Esophagus muscularis mucosa (tissue), 4 donors: ENCODE measurements around the gene ALDOB. TPM values are rescaled to one million over a fixed set of nuclear protein-coding genes. Genes with fewer than 3 reads are reported as not detected.

Experiments
- DNase-seq: peaks from one replicate; pipeline ENCODE4 v3.0.0-alpha.2; 2017; ENCODE audit errors: extremely low spot score
- H3K27ac ChIP-seq, 4 donors: fragments of 200-600 bp; sonication (generic); replicated peaks in 1 of 4; 1 replicate in 3 of 4; 2 replicates in 1 of 4; pipeline ENCODE4 v1.5.1; 2016 to 2019; ENCODE audit warnings: mild to moderate bottlenecking in 1 of 4
- H3K27me3 ChIP-seq, 4 donors: fragments of 200-600 bp; sonication (generic); one replicate each; pipeline versions ENCODE4 v1.5.1 to v1.6.0; 2016 to 2019
- H3K36me3 ChIP-seq, 4 donors: fragments of 200-600 bp; sonication (generic); one replicate each; pipeline ENCODE4 v1.5.1; 2016 to 2019
- H3K4me1 ChIP-seq, 4 donors: fragments of 200-600 bp; sonication (generic); one replicate each; pipeline ENCODE4 v1.5.1; 2016 to 2019
- H3K4me3 ChIP-seq, 4 donors: fragments of 200-600 bp; sonication (generic); 1 replicate in 2 of 4; 2 replicates in 2 of 4; pipeline ENCODE4 v1.5.1; 2016 to 2019; ENCODE audit warnings: mild to moderate bottlenecking in 4 of 4, moderate library complexity in 1 of 4
- H3K9me3 ChIP-seq, 4 donors: fragments of 200-600 bp; sonication (generic); 1 replicate in 3 of 4; 2 replicates in 1 of 4; pipeline ENCODE4 v1.5.1; 2016 to 2019
- CTCF ChIP-seq, 3 experiments: fragments of 200-600 bp in 2 of 3; fragments of 450-650 bp in 1 of 3; sonication (generic) in 2 of 3; IDR thresholded peaks; one replicate each; pipeline ENCODE4 v1.5.1; 2017 to 2019; ENCODE audit warnings: antibody characterized with exemption in 3 of 3, mild to moderate bottlenecking in 2 of 3, moderate library complexity in 1 of 3
- EP300 ChIP-seq: sonication (generic); formaldehyde crosslinking; IDR thresholded peaks from one replicate; pipeline ENCODE4 v1.6.1; 2017; ENCODE audit warnings: antibody characterized with exemption
- POLR2A ChIP-seq: fragments of 450-650 bp; IDR thresholded peaks from one replicate; pipeline ENCODE4 v1.6.1; 2017; ENCODE audit warnings: antibody characterized with exemption, moderate library complexity, mild to moderate bottlenecking, low read depth
- POLR2AphosphoS5 ChIP-seq, 2 donors: sonication (generic); formaldehyde crosslinking; IDR thresholded peaks; one replicate each; pipeline ENCODE4 v1.6.1; 2017; ENCODE audit warnings: antibody characterized with exemption in 2 of 2
- WGBS: methylation state at CpG from one replicate; pipeline ENCODE4 v1.1.5; 2018; 5-methylcytosine and 5-hydroxymethylcytosine counted together
- intact Hi-C: fragments of 100-400 bp; cut with DNase I; formaldehyde crosslinking; loops from one replicate; pipeline ENCODE4 v1.15.1; 2023
- total RNA-seq, 4 donors: library from RNA; depleted of rRNA; stranded (reverse); fragments of >200 nt; gene quantifications; one replicate each; pipeline versions ENCODE4 v1.1.0 to v1.2.1, GENCODE V29; 2016

ALDOB gene
- total RNA-seq, 4 donors from 2014 or later: 0.23 to 0.33 TPM; not detected in 2

DNA sequence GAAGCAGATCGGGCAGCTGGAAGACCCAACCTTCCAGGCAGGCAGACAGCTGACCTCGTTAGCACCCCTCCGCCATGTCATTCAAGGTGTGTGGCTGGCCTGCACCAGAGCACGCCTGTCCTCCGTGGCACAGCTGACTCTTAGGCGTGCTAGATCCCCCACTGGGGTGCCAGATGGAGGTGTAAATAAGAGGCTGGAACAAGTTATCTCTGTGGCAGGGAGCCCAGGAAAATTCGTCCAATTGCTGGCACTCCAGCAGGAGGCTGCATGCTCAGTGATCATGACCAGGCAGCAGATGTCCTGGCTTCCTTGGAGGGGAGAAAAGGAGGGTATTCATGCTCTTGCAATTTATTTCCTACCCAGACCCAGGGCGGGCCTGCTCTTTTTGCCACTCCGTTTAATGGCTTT, 7.8 kb upstream of the ALDOB start:
- TF ChIP-seq CTCF (IDR thresholded peaks at IDR 0.05) (no peak), EP300 (no peak), POLR2A (no peak), POLR2AphosphoS5 (IDR thresholded peaks at IDR 0.05) (no peak)
- Histone ChIP-seq H3K4me1 (peaks cover 0 to 6% (median under 1%) of the 10 kb centered on the region in 4 donors), H3K9me3 (no peaks in the 10 kb centered on the region), H3K27me3 (peaks cover 0 to 14% (median 2%) of the 10 kb centered on the region in 4 donors), H3K27ac (no peak overlapping the region), H3K36me3 (no peaks in the 10 kb centered on the region), H3K4me3 (no peak overlapping the region)
- no peak for DNase-seq
- WGBS: 69% methylated on average over 9 of the region's 9 CpGs
- intact Hi-C loops: no loop called here

DNA sequence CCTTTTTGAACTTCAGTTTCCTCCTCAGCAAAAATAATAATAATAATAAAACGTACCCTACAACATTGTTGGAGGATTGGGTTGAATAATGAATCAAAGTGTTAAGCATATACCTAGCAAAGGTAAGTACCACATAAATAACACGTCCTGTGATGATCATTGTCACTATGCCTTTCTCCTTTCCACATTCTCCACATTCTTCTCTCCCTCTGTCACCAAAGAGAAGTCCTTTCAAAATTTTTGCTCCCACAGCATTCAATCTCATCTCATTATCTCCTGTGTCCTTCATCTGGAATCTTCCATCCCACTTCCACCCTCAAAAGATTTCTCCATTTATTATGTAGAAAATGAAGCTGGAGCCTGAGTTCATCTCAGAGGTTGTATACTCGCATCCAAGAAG, 7.2 kb upstream of the ALDOB start:
- intact Hi-C loops: no loop called here
- no peak for TF ChIP-seq POLR2A
- TF ChIP-seq CTCF (IDR thresholded peaks at IDR 0.05): no peak
- TF ChIP-seq EP300: no peak
- no peak for TF ChIP-seq POLR2AphosphoS5 (IDR thresholded peaks at IDR 0.05)
- Histone ChIP-seq H3K27me3 (peaks cover 0 to 14% (median 2%) of the 10 kb centered on the region in 4 donors), H3K36me3 (no peaks in the 10 kb centered on the region), H3K27ac (no peak overlapping the region), H3K4me3 (no peak overlapping the region), H3K9me3 (no peaks in the 10 kb centered on the region), H3K4me1 (peaks cover 2 to 5% (median 5%) of the 10 kb centered on the region in 4 donors)
- DNase-seq: no peak
- 69% methylated on average over 3 of the region's 3 CpGs for WGBS

- intact Hi-C loops: no loop called here
- Histone ChIP-seq H3K27ac (no peak overlapping the region), H3K9me3 (no peaks in the 10 kb centered on the region), H3K36me3 (no peaks in the 10 kb centered on the region), H3K27me3 (peaks cover 0 to 14% (median 2%) of the 10 kb centered on the region in 4 donors), H3K4me1 (peaks cover 6 to 9% (median 8%) of the 10 kb centered on the region in 4 donors), H3K4me3 (no peak overlapping the region)
- TF ChIP-seq POLR2AphosphoS5 (IDR thresholded peaks at IDR 0.05) (no peak), EP300 (no peak), CTCF (IDR thresholded peaks at IDR 0.05) (no peak), POLR2A (no peak)
- no peak for DNase-seq
- WGBS: 93% methylated on average over 3 of the region's 3 CpGs
Observed at GRCh38 chr9:101442318-101442717, 6.7 kb upstream of the ALDOB start.

DNA sequence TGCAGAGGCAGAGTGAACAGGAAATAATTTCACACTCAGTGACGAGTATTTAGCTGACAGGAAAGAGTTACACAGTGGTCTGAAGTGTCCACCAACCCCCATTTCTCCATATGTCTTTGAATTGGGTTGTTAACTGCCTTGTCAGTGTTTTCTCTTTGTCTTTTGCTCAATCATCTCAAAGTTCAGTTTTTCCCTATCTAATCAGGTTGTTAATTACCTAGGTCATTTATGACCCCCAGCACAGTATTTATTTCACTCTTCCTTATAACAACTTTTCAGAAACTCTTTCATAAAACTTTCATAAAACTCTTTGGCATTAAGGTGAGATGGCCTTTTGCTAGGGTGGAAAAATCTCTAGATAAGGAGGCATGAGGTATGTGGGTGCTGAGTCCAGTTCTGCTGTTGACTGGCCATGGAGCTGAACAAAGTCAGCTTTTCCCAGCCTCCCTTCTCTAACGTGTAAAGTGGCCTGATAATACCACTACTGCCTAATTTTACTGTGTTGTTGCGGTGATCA, 5.2 kb upstream of the ALDOB start:
- no peak overlapping the region for H3K4me3 ChIP-seq
- H3K4me1 ChIP-seq: peaks cover 8 to 11% (median 9%) of the 10 kb centered on the region in 4 donors
- H3K27me3 ChIP-seq: peaks cover 0 to 14% (median 2%) of the 10 kb centered on the region in 4 donors
- H3K9me3 ChIP-seq: no peaks in the 10 kb centered on the region
- WGBS: 63% methylated on average over 3 of the region's 3 CpGs
- TF ChIP-seq CTCF (IDR thresholded peaks at IDR 0.05) (no peak), EP300 (no peak), POLR2AphosphoS5 (IDR thresholded peaks at IDR 0.05) (no peak), POLR2A (no peak)
- H3K36me3 ChIP-seq: no peaks in the 10 kb centered on the region
- H3K27ac ChIP-seq: no peak overlapping the region
- intact Hi-C loops: no loop called here
- no peak for DNase-seq

- H3K4me3 ChIP-seq: no peak overlapping the region
- TF ChIP-seq CTCF (IDR thresholded peaks at IDR 0.05) (no peak), EP300 (no peak)
- H3K36me3 ChIP-seq: no peaks in the 10 kb centered on the region
- H3K27ac ChIP-seq: no peak overlapping the region
- H3K27me3 ChIP-seq: peaks cover 0 to 4% (median 2%) of the 10 kb centered on the region in 4 donors
- no peaks in the 10 kb centered on the region for H3K9me3 ChIP-seq
- no peak for DNase-seq
- peaks cover 8 to 11% (median 9%) of the 10 kb centered on the region in 4 donors for H3K4me1 ChIP-seq
- intact Hi-C loops: no loop called here
- 79% methylated on average over 3 of the region's 3 CpGs for WGBS
Observed at GRCh38 chr9:101438523-101438922, 2.9 kb upstream of the ALDOB start.
